Measurements from ENCODE around the gene LHX3.

GRCh38 chr9:136199391-136200288, 5.3 kb downstream of the LHX3 start:
- TF ChIP-seq CTCF (IDR thresholded peaks at IDR 0.05), result no peak
- no peak for TF ChIP-seq POLR2AphosphoS5 (IDR thresholded peaks at IDR 0.05; ENCODE audit: insufficient read depth in 1 of 2, low read depth in 1 of 2)
- no peak for TF ChIP-seq POLR2A (IDR thresholded peaks at IDR 0.05)
